GM20000 (cell line): Measurements from ENCODE around the gene PLEKHM1.

Source experiments
- DNase-seq: peaks from one replicate; pipeline ENCODE4 v3.0.0; 2012; ENCODE audit warnings: low spot score
- TF ChIP-seq, protein P1 (sequence below): IDR thresholded peaks from 2 replicates; pipeline ENCODE4 v1.5.1; 2012; ENCODE audit warnings: mild to moderate bottlenecking, control low read depth; ENCODE audit errors: extremely low read depth, missing control alignments

PLEKHM1 gene

DNA sequence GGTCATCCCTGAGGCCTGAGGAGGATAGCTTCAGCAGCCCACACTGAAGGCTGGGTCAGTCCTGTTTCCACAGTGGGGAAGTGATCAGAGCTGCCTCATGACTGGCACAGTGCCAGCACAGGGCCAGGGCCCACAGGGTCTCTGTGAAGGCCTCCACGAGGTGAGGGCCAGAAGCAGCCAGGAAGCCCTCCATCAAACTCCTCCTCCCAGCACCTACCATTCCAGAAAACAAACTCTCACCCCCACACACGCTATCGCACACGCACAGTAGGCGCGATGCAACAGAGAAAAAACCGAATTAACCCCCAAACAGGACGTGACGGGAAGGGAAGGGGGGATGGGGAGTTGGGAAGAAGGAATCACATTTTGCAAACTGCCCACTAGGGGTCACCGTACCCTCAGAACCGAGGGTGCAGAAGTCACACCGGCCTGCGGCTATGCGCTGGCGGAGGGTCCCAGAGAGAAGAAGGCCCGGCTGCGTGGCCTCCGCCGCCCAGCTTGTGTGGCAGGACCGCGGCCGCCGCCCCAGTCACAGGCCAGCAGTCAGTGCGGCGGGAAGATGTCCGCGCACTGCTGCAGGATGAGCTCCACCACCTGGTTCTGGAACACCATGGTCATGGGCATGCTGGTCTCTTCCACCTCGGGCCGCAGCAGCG lies 95.5 kb downstream of the PLEKHM1 start:
- DNase-seq, result peak; percentile 87
- TF ChIP-seq, protein P1, sequence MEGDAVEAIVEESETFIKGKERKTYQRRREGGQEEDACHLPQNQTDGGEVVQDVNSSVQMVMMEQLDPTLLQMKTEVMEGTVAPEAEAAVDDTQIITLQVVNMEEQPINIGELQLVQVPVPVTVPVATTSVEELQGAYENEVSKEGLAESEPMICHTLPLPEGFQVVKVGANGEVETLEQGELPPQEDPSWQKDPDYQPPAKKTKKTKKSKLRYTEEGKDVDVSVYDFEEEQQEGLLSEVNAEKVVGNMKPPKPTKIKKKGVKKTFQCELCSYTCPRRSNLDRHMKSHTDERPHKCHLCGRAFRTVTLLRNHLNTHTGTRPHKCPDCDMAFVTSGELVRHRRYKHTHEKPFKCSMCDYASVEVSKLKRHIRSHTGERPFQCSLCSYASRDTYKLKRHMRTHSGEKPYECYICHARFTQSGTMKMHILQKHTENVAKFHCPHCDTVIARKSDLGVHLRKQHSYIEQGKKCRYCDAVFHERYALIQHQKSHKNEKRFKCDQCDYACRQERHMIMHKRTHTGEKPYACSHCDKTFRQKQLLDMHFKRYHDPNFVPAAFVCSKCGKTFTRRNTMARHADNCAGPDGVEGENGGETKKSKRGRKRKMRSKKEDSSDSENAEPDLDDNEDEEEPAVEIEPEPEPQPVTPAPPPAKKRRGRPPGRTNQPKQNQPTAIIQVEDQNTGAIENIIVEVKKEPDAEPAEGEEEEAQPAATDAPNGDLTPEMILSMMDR, result peak; percentile 34

DNA sequence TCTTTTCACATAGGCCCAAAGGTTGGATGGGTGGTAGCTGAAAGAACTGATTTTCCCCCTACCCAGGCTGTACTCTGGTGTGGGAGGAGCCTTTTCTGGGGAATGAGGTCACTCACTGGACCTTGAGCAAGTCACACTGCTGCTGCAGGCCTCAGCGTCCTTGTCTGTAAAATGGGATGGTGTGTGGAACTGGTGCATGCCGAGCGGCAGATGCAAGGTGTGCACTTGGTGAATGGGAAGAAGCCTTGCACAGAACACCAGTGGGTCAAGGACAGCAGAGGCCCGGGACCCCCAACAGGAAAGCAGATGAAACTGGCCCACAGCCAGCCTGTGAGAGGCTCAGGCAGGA lies 96.0 kb downstream of the PLEKHM1 start:
- TF ChIP-seq, protein P1, result no peak
- DNase-seq, result no peak

DNA sequence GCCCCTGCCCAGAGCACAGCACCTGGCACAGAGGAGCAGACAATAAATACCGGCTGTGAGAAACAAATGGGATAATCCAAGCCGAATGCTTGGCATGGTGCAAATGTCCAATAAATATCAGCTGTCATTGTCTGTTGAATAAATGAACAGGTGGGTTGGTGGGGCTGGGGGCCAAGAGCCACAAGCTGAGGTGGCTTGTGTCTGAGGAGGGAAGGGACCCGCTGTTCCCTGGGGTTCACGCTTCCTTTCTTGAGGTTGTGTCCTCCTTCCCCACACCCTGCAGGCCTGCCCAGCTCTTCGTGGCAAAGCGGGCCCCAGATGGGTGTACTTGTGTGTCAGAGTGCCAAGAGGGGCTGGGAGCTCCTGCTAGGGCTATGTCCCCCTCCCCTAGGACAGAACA lies 96.4 kb downstream of the PLEKHM1 start:
- no peak for DNase-seq
- TF ChIP-seq, protein P1, result no peak

DNA sequence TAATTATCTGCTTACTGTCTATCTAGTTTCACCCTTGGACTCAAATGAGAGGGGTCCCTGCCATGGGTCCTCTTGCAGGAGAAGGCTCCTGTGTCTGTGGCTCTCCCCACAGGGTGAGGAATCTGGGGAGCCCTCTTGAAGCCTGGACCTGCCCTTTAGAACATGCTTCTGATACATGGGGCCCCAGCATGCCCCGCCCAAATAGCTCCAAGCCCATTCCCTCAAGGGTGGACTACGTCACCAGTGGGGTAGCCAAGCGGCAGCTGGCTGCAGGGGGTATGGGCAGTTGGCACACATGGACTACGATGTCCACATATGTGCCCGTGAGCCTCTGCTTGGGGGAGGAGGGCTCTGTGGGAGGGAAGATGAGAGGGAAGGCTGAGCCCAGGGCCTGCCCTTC lies 97.1 kb downstream of the PLEKHM1 start:
- TF ChIP-seq, protein P1, result no peak
- DNase-seq, result no peak

DNA sequence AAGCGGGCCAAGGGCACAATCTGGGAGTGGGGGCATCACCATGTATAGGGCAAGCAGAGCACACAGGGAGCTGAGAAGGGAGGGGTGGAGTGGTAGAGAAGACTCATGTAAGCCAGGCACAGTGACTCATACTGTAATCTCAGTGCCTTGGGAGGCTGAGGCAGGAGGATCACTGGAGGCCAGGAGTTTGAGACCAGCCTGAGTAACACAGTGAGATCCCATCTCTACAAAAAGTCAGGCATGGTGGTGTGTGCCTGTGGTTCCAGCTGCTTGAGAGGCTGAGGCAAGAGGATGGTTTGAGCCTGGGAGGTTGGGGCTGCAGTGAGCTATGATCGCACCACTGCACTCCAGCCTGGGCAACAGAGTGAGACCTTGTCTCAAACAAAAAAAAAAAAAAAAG lies 98.6 kb downstream of the PLEKHM1 start:
- TF ChIP-seq, protein P1, result no peak
- no peak for DNase-seq

DNA sequence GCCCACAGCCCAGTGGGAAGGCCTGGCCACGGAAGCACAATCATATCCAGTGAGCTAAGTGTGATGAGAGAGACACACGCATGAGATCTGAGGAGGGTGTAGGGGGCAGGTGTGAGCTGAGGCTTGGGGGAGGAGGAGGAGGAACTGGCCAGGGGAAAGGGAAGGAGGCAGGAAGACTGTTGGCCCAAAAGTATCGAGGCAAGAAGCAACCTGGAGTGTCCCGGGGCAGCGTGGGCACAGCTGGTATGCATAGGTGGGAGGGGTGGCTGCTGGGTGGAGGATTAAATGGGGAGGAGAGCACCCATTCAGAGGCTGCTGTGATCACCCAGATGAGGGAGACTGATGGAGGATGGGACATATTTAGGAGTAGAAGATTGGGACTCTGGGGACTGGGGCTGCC lies 99.2 kb downstream of the PLEKHM1 start:
- TF ChIP-seq, protein P1, result no peak
- DNase-seq, result no peak

DNA sequence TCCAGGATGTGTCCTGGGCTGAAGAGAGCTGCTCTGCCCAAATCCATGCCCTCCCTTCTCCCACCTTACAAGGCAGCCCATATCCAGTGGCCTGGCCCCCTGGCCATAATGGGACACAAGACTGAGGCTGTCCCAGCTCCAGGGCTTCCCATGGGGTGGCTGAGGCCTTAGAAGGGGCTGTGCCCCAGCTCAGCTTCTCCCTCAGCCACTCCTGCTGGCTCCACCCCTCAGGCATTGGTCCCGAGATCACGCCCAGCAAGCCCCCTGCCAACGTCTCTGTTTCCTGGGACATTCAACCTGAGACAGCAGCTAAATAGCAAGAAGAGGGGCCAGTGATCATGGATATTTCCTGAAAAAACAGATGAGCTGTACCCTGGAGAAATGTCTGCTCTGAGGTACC lies 101.2 kb downstream of the PLEKHM1 start:
- TF ChIP-seq, protein P1, result no peak
- no peak for DNase-seq
